Right lobe of liver (tissue), 6 donors: ENCODE results near the gene TYSND1. TPM values are rescaled to one million over a fixed set of nuclear protein-coding genes. Genes with fewer than 3 reads are reported as not detected.

Source experiments
- ATAC-seq, 4 donors: fragments of 200-7000 bp; cut with Tn5 transposase; one replicate each; pipeline ENCODE4 v1.9.1; 2020; ENCODE audit warnings: mild to moderate bottlenecking in 4 of 4, moderate library complexity in 4 of 4
- DNase-seq, 3 donors: peaks; one replicate each; pipeline ENCODE4 v3.0.0-alpha.2; 2020
- H3K27ac ChIP-seq, 3 donors: fragments of 200-600 bp; one replicate each; pipeline ENCODE4 v1.8.0; 2022
- H3K27me3 ChIP-seq, 2 donors: fragments of 200-600 bp; one replicate each; pipeline ENCODE4 v1.8.0; 2022
- H3K36me3 ChIP-seq, 4 donors: fragments of 200-600 bp; sonication (generic) in 1 of 4; one replicate each; pipeline versions ENCODE4 v1.5.1 to v1.8.0; 2017 to 2022; ENCODE audit warnings: control low read depth in 1 of 4
- H3K4me1 ChIP-seq, 4 donors: fragments of 200-600 bp; sonication (generic) in 1 of 4; one replicate each; pipeline versions ENCODE4 v1.5.1 to v1.8.0; 2017 to 2022; ENCODE audit warnings: control low read depth in 1 of 4
- H3K4me3 ChIP-seq, 3 donors: fragments of 200-600 bp; one replicate each; pipeline ENCODE4 v1.8.0; 2022
- H3K9me3 ChIP-seq, 4 donors: fragments of 200-600 bp; sonication (generic) in 1 of 4; one replicate each; pipeline versions ENCODE4 v1.5.1 to v1.8.0; 2017 to 2022; ENCODE audit warnings: control low read depth in 1 of 4
- POLR2A ChIP-seq: fragments of 450-650 bp; IDR thresholded peaks from one replicate; pipeline ENCODE4 v1.6.1; 2017; ENCODE audit warnings: antibody characterized with exemption, mild to moderate bottlenecking
- WGBS: methylation state at CpG from one replicate; pipeline ENCODE4 v1.1.6; 2018; ENCODE audit warnings: low coverage, low lambda C conversion rate; ENCODE audit not compliant: insufficient coverage; ENCODE audit errors: missing lambda C conversion rate; 5-methylcytosine and 5-hydroxymethylcytosine counted together
- intact Hi-C, 2 donors: fragments of 100-400 bp; cut with DNase I; formaldehyde crosslinking; loops; one replicate each; pipeline versions ENCODE4 v1.11.2 to v1.14.1; 2022
- total RNA-seq, 6 experiments: library from RNA; depleted of rRNA in 2 of 6; stranded (reverse); fragments of >200 nt in 2 of 6; fragmentation: NEBNext Ultra II Directional in 3 of 6; extraction: Animal tissue kit (Norgen Biotek cat#: 25700) in 3 of 6; gene quantifications; one replicate each; pipeline versions ENCODE4 v1.1.0 to v1.2.4, GENCODE V29; 2016 to 2023
- TF ChIP-seq, protein P1 (sequence below), 4 donors: fragments of 200-600 bp in 3 of 4; fragments of 450-650 bp in 1 of 4; IDR thresholded peaks; one replicate each; pipeline versions ENCODE4 v1.5.1 to v1.8.0; 2016 to 2022; ENCODE audit warnings: antibody characterized with exemption in 4 of 4, mild to moderate bottlenecking in 2 of 4
- donor health status: DM: no; HTN: yes; CAD: no.
- donor health status: DM: no; HTN: no; CAD: no.
- donor health status: DM: no; HTN: no; CAD: no.
- donor health status: DM: no; HTN: yes; CAD: no.
- donor health status: DM: no; HTN: yes; CAD: no.

The TYSND1 gene
- total RNA-seq, 6 experiments from 2014 or later: 5.3 to 11.1 (median 8.2) TPM

DNA sequence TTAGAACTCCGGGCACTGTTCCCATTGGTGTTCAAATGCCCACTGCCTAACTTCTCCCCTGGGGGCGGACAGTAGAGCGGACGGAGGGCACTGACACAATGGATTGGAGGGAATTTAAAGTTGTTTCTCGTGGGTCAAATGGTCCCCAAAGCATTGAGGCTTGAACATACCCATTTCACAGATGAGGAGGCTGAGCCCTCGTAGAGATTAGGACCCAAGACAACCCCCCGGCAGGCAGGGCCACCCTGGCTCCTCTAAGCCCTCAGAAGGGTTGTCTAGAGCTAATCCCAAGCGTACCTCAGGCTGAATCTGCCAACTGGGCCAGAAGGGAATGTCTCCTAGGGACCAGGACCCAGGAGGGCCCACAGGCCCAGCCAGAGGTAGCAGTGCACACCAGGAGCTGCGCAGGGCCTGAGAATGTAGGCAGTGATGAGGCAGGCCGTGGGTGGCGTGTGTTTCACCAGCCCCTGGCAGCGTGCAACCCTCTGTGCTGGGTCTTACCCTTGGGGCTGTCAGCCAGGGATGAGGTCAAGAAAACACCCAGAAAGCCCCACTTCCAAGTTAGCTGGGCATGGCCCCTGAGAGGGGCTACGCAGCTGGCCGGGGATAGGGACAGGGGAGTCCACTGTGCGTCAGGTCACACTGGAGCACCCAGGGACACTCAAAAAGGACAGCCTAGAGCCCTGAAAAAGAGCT lies 19.7 kb downstream of the TYSND1 start:
- no peak overlapping the region for H3K27ac ChIP-seq
- intact Hi-C loops: no loop called here
- TF ChIP-seq, protein P1, sequence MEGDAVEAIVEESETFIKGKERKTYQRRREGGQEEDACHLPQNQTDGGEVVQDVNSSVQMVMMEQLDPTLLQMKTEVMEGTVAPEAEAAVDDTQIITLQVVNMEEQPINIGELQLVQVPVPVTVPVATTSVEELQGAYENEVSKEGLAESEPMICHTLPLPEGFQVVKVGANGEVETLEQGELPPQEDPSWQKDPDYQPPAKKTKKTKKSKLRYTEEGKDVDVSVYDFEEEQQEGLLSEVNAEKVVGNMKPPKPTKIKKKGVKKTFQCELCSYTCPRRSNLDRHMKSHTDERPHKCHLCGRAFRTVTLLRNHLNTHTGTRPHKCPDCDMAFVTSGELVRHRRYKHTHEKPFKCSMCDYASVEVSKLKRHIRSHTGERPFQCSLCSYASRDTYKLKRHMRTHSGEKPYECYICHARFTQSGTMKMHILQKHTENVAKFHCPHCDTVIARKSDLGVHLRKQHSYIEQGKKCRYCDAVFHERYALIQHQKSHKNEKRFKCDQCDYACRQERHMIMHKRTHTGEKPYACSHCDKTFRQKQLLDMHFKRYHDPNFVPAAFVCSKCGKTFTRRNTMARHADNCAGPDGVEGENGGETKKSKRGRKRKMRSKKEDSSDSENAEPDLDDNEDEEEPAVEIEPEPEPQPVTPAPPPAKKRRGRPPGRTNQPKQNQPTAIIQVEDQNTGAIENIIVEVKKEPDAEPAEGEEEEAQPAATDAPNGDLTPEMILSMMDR (IDR thresholded peaks at IDR 0.05): no peak
- no peak for TF ChIP-seq POLR2A
- DNase-seq (no peak), ATAC-seq (no peak)
- peaks cover 0 to 20% (median 6%) of the 10 kb centered on the region in 4 donors for H3K36me3 ChIP-seq
- peaks cover 0 to 20% (median 0%) of the 10 kb centered on the region in 4 donors for H3K4me1 ChIP-seq
- H3K9me3 ChIP-seq: no peaks in the 10 kb centered on the region
- WGBS: 97% methylated on average over 6 of the region's 15 CpGs
- no peak overlapping the region for H3K4me3 ChIP-seq
- no peaks in the 10 kb centered on the region for H3K27me3 ChIP-seq

DNA sequence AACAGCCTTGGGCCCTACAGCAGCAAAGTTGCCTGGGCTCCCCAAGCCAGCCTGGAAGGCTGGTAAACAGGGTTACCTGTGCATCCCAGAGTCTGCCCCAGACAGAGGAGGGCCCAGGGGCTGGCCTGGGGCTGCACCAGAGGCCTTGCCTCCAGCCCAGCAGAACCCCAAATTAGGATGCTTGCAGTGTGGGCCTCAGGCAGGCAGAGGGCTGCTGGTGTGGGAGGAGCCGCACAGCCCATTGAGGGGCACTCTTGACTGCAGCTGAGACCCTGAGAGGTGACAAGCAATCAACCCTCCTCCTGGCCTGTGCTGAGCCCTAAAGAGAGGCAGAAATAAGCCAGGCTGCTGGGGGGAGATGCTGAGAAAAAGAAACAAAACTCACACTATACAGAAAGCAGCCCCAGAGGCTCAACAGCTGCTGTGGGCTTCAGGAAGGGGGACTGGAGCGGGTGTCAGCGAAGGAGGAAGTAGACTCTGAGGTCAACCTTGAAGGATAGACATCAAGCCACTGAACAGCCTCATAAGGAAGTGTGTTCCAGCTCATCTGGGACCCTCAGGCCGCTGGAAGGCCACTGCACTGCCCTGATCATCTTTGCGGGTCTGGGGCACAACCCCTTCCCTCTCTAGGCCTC lies 20.5 kb downstream of the TYSND1 start:
- 57% methylated on average over 1 of the region's 5 CpGs for WGBS
- intact Hi-C loops: no loop called here
- DNase-seq: no peak
- H3K27ac ChIP-seq: no peak overlapping the region
- H3K4me3 ChIP-seq: no peak overlapping the region
- no peaks in the 10 kb centered on the region for H3K27me3 ChIP-seq
- TF ChIP-seq, protein P1 (IDR thresholded peaks at IDR 0.05): no peak
- no peak for TF ChIP-seq POLR2A
- H3K36me3 ChIP-seq: peaks cover 0 to 27% (median 6%) of the 10 kb centered on the region in 4 donors
- ATAC-seq: no peak
- H3K4me1 ChIP-seq: peaks cover 0 to 12% (median 0%) of the 10 kb centered on the region in 4 donors
- H3K9me3 ChIP-seq: no peaks in the 10 kb centered on the region

DNA sequence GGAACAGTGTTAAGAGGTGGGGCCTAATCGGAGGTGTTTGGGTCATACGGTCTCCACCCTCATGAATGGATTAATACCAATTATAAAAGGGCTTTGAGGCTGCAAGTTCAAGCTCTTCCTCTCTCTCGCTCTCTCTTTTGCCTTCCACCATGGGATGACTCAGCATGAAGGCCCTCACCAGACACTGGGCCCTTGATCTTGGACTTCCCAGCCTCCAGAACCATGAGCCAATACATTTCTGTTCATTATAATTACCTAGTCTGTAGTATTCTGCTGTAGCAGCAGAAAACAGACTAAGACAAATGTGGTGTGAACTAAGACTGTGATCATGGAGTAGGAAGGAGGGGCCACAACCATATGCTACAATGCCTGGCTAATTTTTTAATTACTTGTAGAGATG lies 21.6 kb downstream of the TYSND1 start:
- no peak for ATAC-seq
- DNase-seq: no peak
- no peak overlapping the region for H3K4me3 ChIP-seq
- H3K27ac ChIP-seq: no peak overlapping the region
- no peak for TF ChIP-seq POLR2A
- TF ChIP-seq, protein P1 (IDR thresholded peaks at IDR 0.05): no peak
- no peaks in the 10 kb centered on the region for H3K27me3 ChIP-seq
- H3K36me3 ChIP-seq: peaks cover 0 to 38% (median 8%) of the 10 kb centered on the region in 4 donors
- H3K9me3 ChIP-seq: no peaks in the 10 kb centered on the region
- H3K4me1 ChIP-seq: peaks cover 0 to under 1% (median 0%) of the 10 kb centered on the region in 4 donors
- intact Hi-C loops: no loop called here
- WGBS: 90% methylated on average over 3 of the region's 3 CpGs

DNA sequence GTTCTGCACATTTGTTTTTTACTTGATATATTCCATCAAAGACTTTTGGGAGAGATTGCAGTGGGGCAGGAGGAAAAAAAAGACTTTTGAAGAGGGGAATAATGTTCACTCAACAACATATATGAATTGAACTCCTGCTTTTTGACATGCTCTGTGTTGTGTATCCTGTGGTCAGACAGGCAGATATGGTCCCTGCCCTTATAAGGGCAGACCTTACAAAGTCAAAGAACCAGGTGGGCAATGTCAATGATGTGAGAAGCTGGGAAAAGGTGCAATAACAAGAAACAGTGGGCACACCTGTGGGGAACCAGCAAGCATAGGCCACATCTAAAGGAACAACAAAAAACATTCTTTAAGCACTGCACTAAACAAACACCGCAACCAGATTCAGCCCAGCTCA lies 22.1 kb downstream of the TYSND1 start:
- no peak for TF ChIP-seq POLR2A
- TF ChIP-seq, protein P1 (IDR thresholded peaks at IDR 0.05): no peak
- H3K27me3 ChIP-seq: no peaks in the 10 kb centered on the region
- peaks cover 0 to 43% (median 8%) of the 10 kb centered on the region in 4 donors for H3K36me3 ChIP-seq
- 100% methylated on average over 1 of the region's 1 CpG for WGBS
- H3K4me3 ChIP-seq: no peak overlapping the region
- H3K27ac ChIP-seq: no peak overlapping the region
- no peaks in the 10 kb centered on the region for H3K9me3 ChIP-seq
- DNase-seq (no peak), ATAC-seq (no peak)
- intact Hi-C loops: no loop called here
- H3K4me1 ChIP-seq: no peaks in the 10 kb centered on the region
